SK-N-SH (cell line): Measurements from ENCODE around the gene MAGEB4.

Experiments used
- CTCF ChIP-seq: fragments of 200-600 bp; sonication (generic); IDR thresholded peaks from 2 replicates; pipeline ENCODE4 v1.6.1; 2017; ENCODE audit warnings: antibody characterized with exemption, mild to moderate bottlenecking, moderate library complexity
- POLR2AphosphoS5 ChIP-seq: IDR thresholded peaks from 2 replicates; pipeline ENCODE4 v1.6.1; 2012; ENCODE audit warnings: low read depth, low read length
- TEAD4 ChIP-seq: IDR thresholded peaks from 2 replicates; pipeline ENCODE4 v1.4.0; 2012; ENCODE audit warnings: mild to moderate bottlenecking, borderline replicate concordance; ENCODE audit not compliant: insufficient read depth
- ZBTB33 ChIP-seq: IDR thresholded peaks from 2 replicates; pipeline ENCODE4 v1.4.0; 2012; ENCODE audit warnings: low read depth, borderline replicate concordance

- TF ChIP-seq ZBTB33 (no peak), CTCF (no peak), TEAD4 (no peak), POLR2AphosphoS5 (no peak)
These were observed 11.5 kb downstream of the MAGEB4 start for GRCh38 chrX:30253257-30253656.
